Fibroblast of peridontal ligament (primary cell): ENCODE measurements around the gene BTAF1.
A peak's percentile ranks its signal among the peaks of the same experiment; 100 is the strongest.
"Not testable (repeated sequence)": the region's sequence is repeated elsewhere in the genome, so short reads cannot be mapped to it uniquely, and the experiment has no call there.

Source experiments
- DNase-seq: peaks from one replicate; pipeline ENCODE4 v3.0.0-alpha.2; 2010; ENCODE audit errors: extremely low read depth

The BTAF1 gene

GRCh38 chr10:91978585-91978984 is 55.0 kb downstream of the BTAF1 start:
- no peak for DNase-seq

DNA sequence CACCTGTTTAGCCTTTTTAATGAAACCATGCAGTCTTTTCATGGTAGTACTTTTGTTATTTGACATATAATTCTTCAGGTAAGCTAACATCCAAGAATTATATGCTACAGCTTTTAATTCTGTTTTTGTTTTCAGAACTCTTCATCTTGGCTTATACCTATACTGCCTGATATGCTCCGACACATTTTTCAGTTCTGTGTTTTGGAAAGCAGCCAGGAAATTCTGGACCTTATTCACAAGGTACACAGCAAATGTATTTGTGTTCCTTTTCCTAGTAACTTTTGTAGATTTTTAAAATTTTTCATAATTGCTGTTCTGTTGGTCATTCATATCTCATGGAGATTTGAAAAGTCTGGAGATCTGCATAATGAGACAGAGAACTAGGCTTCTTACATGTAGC is 56.7 kb downstream of the BTAF1 start:
- DNase-seq, result no peak

DNA sequence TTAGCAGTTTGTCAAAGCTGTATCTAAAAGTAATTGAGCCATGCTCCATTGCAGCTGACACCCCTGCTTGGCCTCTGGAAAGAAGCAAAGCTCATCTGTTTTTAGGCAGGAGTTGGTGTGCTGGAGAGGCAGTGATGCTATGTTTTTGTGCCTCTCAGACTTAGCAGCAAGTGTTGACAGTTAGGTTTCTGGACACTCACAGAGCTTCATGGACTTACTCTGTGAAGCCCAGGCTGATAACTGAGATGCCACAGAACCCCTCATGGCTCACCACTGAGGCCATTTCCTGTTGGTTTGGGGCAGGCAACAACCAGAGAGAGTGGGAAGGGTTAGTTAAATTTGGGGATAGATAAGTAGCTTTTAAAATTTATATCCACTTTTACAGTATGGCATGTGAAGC is 59.8 kb downstream of the BTAF1 start:
- no peak for DNase-seq

GRCh38 chr10:91987397-91988037 is 63.9 kb downstream of the BTAF1 start:
- DNase-seq, result no peak

- DNase-seq, result no peak
Observed at GRCh38 chr10:91992031-91992430, 68.5 kb downstream of the BTAF1 start.

- no peak for DNase-seq
Observed at GRCh38 chr10:91996266-91996665, 72.7 kb downstream of the BTAF1 start.

GRCh38 chr10:92001581-92001980 is 78.0 kb downstream of the BTAF1 start:
- DNase-seq, result no peak

DNA sequence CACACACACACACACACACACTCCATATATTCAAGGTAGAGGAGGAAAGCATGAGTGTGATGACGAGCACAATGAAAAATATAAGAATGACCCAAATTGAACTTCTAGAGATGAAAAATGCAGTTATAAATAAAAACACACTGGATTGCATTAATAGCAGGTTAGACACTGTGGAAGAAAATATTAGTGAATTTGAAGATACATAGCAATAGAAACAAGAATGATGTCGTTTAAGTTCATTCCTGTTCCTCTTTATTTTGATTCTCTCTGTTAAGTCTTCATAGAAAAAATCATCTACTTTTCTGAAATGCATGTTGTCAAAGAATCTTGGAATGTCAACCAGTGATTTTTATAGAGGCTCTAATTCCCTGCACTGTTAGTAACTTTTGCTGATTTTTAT is 78.4 kb downstream of the BTAF1 start:
- DNase-seq, result no peak

GRCh38 chr10:92003258-92003657 is 79.7 kb downstream of the BTAF1 start:
- DNase-seq, result no peak

DNA sequence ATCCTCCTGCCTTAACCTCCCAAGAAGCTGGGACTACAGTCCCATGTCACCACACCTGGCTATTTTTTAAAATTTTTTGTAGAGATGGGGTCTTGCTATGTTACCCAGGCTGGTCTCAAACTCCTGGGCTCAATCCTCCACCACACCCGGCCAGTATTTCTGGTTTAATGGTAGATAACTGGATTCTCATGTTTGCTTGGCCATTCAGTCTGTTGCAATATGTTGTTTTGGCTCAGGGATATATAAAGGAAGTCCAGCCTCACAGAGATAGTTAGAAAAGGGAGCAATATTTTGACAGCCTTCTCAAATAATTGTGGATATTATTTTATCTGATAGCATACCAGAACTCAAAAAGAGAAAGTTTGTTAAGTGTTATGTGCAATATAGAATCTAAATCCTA is 82.4 kb downstream of the BTAF1 start:
- no peak for DNase-seq

DNA sequence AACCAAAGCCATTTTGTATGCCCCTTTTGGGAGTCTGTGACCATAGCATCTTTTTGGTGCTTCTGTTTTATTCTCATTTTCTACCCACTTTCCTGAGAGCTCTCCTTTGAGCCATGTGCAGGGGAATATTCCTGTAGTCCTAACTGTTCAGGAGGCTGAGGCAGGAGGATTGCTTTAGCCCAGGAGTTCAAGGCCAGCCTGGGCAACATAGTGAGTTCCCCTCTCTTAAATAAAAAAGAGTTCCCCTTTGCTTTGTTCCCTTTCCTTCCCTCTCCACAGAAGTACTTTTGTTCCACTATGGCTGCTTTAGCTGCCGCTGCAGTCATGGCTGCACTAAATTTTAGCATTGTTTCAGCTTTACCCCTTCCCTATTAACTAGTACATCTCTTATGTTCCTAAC is 85.9 kb downstream of the BTAF1 start:
- DNase-seq, result no peak

DNA sequence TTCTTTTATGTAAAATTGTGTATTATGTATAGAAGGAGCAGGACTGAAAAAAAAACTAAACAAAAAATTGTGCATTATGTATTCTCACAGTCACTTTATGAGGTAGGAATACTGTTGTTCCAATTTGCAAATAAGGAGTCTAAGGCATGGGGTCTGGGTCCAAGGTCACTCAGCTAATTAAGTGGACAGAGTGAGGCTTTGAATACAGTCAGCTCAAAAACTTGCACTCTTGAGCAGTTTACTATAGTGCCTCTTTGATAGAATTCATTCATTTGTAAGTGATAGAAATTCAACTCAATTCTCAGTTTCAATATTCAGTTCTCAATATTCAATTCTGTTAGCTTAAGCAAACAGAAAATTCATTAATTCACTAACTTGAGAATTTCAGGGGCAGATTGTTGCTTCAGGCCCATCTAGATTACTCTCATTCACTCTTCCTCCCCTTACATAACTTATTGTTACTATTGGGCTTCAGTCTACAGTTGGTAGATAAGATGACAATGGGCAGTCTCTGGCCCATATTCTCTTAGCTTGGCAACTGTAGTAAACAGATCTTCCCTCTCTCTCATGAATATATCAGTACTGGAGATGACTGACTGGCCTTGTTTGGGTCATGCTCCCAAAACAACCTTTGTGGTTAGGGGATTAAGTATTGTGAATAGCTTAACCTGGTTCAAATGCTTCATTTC is 86.6 kb downstream of the BTAF1 start:
- DNase-seq, result no peak

DNA sequence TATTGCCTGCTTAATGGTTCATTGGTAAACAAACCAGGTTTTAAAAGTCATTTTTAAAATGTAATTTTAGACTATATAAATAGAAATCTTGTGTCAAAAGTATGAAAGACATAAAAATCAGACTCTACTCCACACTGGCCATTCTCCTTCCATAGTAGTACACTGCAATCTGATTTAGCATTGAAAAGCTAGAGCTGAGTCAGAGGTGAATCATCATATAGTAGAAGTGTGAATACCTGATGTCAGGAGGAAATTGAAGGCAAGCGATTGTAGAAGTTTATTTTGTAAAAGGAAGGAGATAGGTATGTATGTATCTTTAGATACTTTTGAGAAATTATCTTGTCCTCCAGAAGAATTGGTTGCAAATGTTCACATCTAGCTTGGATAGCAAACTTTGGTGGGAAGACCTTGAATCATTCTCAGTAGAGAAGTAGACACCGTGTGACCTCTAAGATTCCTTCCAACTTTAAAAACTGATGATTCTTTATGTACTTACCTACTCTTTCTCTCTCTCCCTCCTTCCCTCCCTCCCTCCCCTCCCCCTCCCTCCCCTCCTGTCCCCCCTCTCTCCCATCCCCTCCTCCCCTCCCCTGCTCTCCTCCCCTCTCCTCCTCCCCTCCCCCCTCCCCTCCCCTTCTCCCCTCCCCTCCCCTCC is 88.1 kb downstream of the BTAF1 start:
- DNase-seq, result peak; percentile 23

- DNase-seq, result no peak
Observed at GRCh38 chr10:92014620-92015019, 91.0 kb downstream of the BTAF1 start.

DNA sequence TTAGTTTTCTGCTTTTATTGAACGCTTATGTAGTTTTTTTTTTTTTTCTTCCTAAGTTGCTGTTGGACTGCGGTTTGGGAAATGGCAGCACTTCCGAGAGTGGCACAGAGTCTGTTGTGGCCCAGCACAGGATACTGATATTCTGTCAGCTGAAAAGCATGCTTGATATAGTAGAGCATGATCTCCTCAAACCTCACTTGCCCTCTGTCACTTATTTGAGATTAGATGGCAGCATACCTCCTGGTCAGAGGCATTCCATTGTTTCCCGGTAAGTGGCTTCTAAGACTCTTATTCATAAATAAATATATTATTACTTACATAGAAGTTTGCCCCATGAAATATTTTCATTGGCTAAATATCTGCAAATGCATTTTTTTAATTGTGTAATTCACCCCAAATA is 101.1 kb downstream of the BTAF1 start:
- peak; percentile 5 for DNase-seq

GRCh38 chr10:92025340-92025739 is 101.8 kb downstream of the BTAF1 start:
- DNase-seq, result peak; percentile 4

DNA sequence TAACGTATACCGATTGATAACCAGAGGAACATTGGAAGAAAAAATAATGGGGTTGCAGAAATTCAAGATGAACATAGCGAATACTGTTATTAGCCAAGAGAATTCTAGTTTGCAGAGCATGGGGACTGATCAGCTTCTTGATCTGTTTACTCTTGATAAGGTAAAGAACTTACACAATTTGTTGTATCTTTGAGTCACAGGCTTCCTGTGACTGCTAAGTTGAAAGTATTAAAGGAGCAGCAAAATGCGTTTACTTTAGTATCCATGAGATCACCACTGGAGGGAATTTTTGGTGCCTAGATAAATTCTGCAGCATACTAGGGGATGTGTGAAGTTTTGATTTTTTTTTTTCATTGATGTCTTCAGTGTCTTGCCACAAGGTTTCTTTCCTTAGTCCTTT is 103.6 kb downstream of the BTAF1 start:
- no peak for DNase-seq

GRCh38 chr10:92031580-92031979 is 108.0 kb downstream of the BTAF1 start:
- DNase-seq, result no peak

- not testable (repeated sequence) for DNase-seq
Observed at GRCh38 chr10:92033070-92033469, 109.5 kb downstream of the BTAF1 start.

- DNase-seq, result peak; percentile 24
Observed at GRCh38 chr10:92038949-92039348, 115.4 kb downstream of the BTAF1 start.

GRCh38 chr10:92042541-92042940 is 119.0 kb downstream of the BTAF1 start:
- DNase-seq, result no peak

GRCh38 chr10:92045641-92046106 is 122.1 kb downstream of the BTAF1 start:
- DNase-seq, result no peak

DNA sequence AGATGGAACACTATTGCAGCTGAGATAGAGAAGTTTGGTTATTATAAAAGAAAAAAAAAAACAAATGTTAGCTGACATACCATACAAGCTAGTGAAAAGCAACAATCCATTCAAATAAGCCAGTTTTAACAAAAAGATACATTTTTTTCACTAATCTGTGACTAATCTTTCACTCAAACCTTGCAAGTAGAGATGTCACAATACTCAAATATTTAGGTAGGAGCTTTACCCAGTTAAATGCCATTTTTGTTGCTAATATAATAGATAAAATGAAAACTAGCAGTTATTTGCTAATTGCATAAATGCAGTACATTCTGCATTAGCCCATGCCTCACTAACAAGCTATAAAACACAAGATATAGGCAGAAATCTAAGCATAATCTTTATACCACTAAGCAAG is 123.6 kb downstream of the BTAF1 start:
- DNase-seq, result no peak
